Central memory CD8-positive, alpha-beta T cell (primary cell): ENCODE data around the gene ABCD1.
A peak's percentile ranks its signal among the peaks of the same experiment; 100 is the strongest.
"Not testable (repeated sequence)": the region's sequence is repeated elsewhere in the genome, so short reads cannot be mapped to it uniquely, and the experiment has no call there.

Source experiments
- ATAC-seq: fragments of 150-1000 bp; cut with Tn5 transposase; replicated peaks from 2 replicates; pipeline ENCODE4 v1.10.0; 2022; ENCODE audit warnings: mild to moderate bottlenecking, moderate FRiP score, moderate number of reproducible peaks; ENCODE audit not compliant: poor library complexity, severe bottlenecking; ENCODE audit errors: extremely low read depth
- DNase-seq, 2 donors: peaks; one replicate each; pipeline ENCODE4 v3.0.0; 2021; ENCODE audit warnings: low spot score in 2 of 2
- H3K27ac Mint-ChIP-seq: one replicate; pipeline ENCODE4 v1.8.0; 2022; ENCODE audit warnings: low read depth, mild to moderate bottlenecking, moderate library complexity, mixed read lengths
- H3K27me3 Mint-ChIP-seq: one replicate; pipeline ENCODE4 v1.8.0; 2022; ENCODE audit warnings: mixed read lengths
- H3K36me3 Mint-ChIP-seq: one replicate; pipeline ENCODE4 v1.8.0; 2022; ENCODE audit warnings: mild to moderate bottlenecking, moderate library complexity, mixed read lengths; ENCODE audit not compliant: insufficient read depth
- H3K4me1 Mint-ChIP-seq: one replicate; pipeline ENCODE4 v1.8.0; 2022; ENCODE audit warnings: mixed read lengths
- H3K4me3 Mint-ChIP-seq: one replicate; pipeline ENCODE4 v1.8.0; 2022; ENCODE audit warnings: mild to moderate bottlenecking, moderate library complexity, mixed read lengths
- H3K9me3 Mint-ChIP-seq: one replicate; pipeline ENCODE4 v1.8.0; 2022; ENCODE audit warnings: mixed read lengths

Gene ABCD1

GRCh38 chrX:153735274-153735673, 10.6 kb downstream of the ABCD1 start:
- H3K36me3 Mint-ChIP-seq = peaks cover 4% of the 10 kb centered on the region
- H3K4me1 Mint-ChIP-seq = peaks cover 18% of the 10 kb centered on the region
- no peak overlapping the region for H3K4me3 Mint-ChIP-seq
- ATAC-seq = peak; percentile 75
- no peak overlapping the region for H3K27ac Mint-ChIP-seq
- no peak for DNase-seq
- no peaks in the 10 kb centered on the region for H3K9me3 Mint-ChIP-seq
- H3K27me3 Mint-ChIP-seq = no peaks in the 10 kb centered on the region

GRCh38 chrX:153736071-153736820, 11.6 kb downstream of the ABCD1 start:
- Mint-ChIP-seq H3K27me3 (no peaks in the 10 kb centered on the region), H3K9me3 (no peaks in the 10 kb centered on the region), H3K36me3 (peaks cover 2% of the 10 kb centered on the region), H3K27ac (no peak overlapping the region), H3K4me1 (peaks cover 16% of the 10 kb centered on the region), H3K4me3 (no peak overlapping the region)
- DNase-seq = no peak
- no peak for ATAC-seq

GRCh38 chrX:153736871-153737441, 12.3 kb downstream of the ABCD1 start:
- Mint-ChIP-seq H3K9me3 (no peaks in the 10 kb centered on the region), H3K4me1 (peaks cover 10% of the 10 kb centered on the region), H3K4me3 (no peak overlapping the region), H3K27me3 (no peaks in the 10 kb centered on the region), H3K27ac (no peak overlapping the region), H3K36me3 (peaks cover 2% of the 10 kb centered on the region)
- ATAC-seq (no peak), DNase-seq (no peak)

- Mint-ChIP-seq H3K4me1 (peaks cover 10% of the 10 kb centered on the region), H3K27me3 (no peaks in the 10 kb centered on the region), H3K9me3 (no peaks in the 10 kb centered on the region), H3K27ac (no peak overlapping the region), H3K36me3 (peaks cover 2% of the 10 kb centered on the region), H3K4me3 (no peak overlapping the region)
- no peak for ATAC-seq
- no peak for DNase-seq
These were observed 13.5 kb downstream of the ABCD1 start for GRCh38 chrX:153738056-153738605.

GRCh38 chrX:153739754-153740486, 15.3 kb downstream of the ABCD1 start:
- H3K27me3 Mint-ChIP-seq = no peaks in the 10 kb centered on the region
- peaks cover 8% of the 10 kb centered on the region for H3K4me1 Mint-ChIP-seq
- peaks cover 2% of the 10 kb centered on the region for H3K36me3 Mint-ChIP-seq
- no peak overlapping the region for H3K27ac Mint-ChIP-seq
- no peaks in the 10 kb centered on the region for H3K9me3 Mint-ChIP-seq
- ATAC-seq = peak; percentile 43
- peak overlapping the region; percentile 37 for H3K4me3 Mint-ChIP-seq
- no peak for DNase-seq

- no peaks in the 10 kb centered on the region for H3K4me1 Mint-ChIP-seq
- H3K27me3 Mint-ChIP-seq = peaks cover under 1% of the 10 kb centered on the region
- H3K27ac Mint-ChIP-seq = no peak overlapping the region
- H3K4me3 Mint-ChIP-seq = peak overlapping the region; percentile 37
- no peak for DNase-seq
- ATAC-seq = no peak
- H3K9me3 Mint-ChIP-seq = no peaks in the 10 kb centered on the region
- H3K36me3 Mint-ChIP-seq = peaks cover 2% of the 10 kb centered on the region
These were observed 16.1 kb downstream of the ABCD1 start for GRCh38 chrX:153740631-153741222.

- peaks cover 2% of the 10 kb centered on the region for H3K36me3 Mint-ChIP-seq
- H3K4me1 Mint-ChIP-seq = no peaks in the 10 kb centered on the region
- no peak for ATAC-seq
- H3K4me3 Mint-ChIP-seq = no peak overlapping the region
- no peaks in the 10 kb centered on the region for H3K9me3 Mint-ChIP-seq
- peaks cover 7% of the 10 kb centered on the region for H3K27me3 Mint-ChIP-seq
- DNase-seq = no peak
- no peak overlapping the region for H3K27ac Mint-ChIP-seq
These were observed 16.8 kb downstream of the ABCD1 start for GRCh38 chrX:153741446-153741845.

- H3K4me1 Mint-ChIP-seq, H3K27ac Mint-ChIP-seq, ATAC-seq, H3K4me3 Mint-ChIP-seq, DNase-seq, H3K36me3 Mint-ChIP-seq, H3K9me3 Mint-ChIP-seq: not testable (repeated sequence)
- peaks cover 10% of the 10 kb centered on the region for H3K27me3 Mint-ChIP-seq
These were observed 17.5 kb downstream of the ABCD1 start for GRCh38 chrX:153742111-153742510.

GRCh38 chrX:153742796-153743467, 18.3 kb downstream of the ABCD1 start:
- not testable (repeated sequence) for DNase-seq, H3K4me1 Mint-ChIP-seq, H3K27ac Mint-ChIP-seq, H3K9me3 Mint-ChIP-seq, H3K36me3 Mint-ChIP-seq, H3K4me3 Mint-ChIP-seq, ATAC-seq
- peaks cover 10% of the 10 kb centered on the region for H3K27me3 Mint-ChIP-seq

- peaks cover 11% of the 10 kb centered on the region for H3K27me3 Mint-ChIP-seq
- DNase-seq, H3K36me3 Mint-ChIP-seq, ATAC-seq, H3K9me3 Mint-ChIP-seq, H3K27ac Mint-ChIP-seq, H3K4me1 Mint-ChIP-seq, H3K4me3 Mint-ChIP-seq: not testable (repeated sequence)
These were observed 19.0 kb downstream of the ABCD1 start for GRCh38 chrX:153743468-153744209.

- Mint-ChIP-seq H3K27ac (no peak overlapping the region), H3K36me3 (no peaks in the 10 kb centered on the region), H3K4me1 (no peaks in the 10 kb centered on the region), H3K27me3 (peaks cover 19% of the 10 kb centered on the region), H3K4me3 (no peak overlapping the region), H3K9me3 (no peaks in the 10 kb centered on the region)
- no peak for ATAC-seq
- DNase-seq = no peak
These were observed 19.8 kb downstream of the ABCD1 start for GRCh38 chrX:153744210-153745066.
